Left ventricle myocardium inferior (tissue), 1 donor: ENCODE data around the gene SLC13A1. TPM values are rescaled to one million over a fixed set of nuclear protein-coding genes. Genes with fewer than 3 reads are reported as not detected.

Experiments
- DNase-seq: peaks from one replicate; pipeline ENCODE4 v3.0.0-alpha.2; 2020
- H3K27ac ChIP-seq: fragments of 200-600 bp; replicated peaks from 2 replicates; pipeline ENCODE4 v1.8.0; 2021
- H3K27me3 ChIP-seq: fragments of 200-600 bp; 2 replicates; pipeline ENCODE4 v1.8.0; 2021; ENCODE audit warnings: low read depth
- H3K36me3 ChIP-seq: fragments of 200-600 bp; 2 replicates; pipeline ENCODE4 v1.8.0; 2021
- H3K4me1 ChIP-seq: fragments of 200-600 bp; 2 replicates; pipeline ENCODE4 v1.8.0; 2021
- H3K4me3 ChIP-seq: fragments of 200-600 bp; 2 replicates; pipeline ENCODE4 v1.8.0; 2021; ENCODE audit warnings: mild to moderate bottlenecking, moderate library complexity
- H3K9me3 ChIP-seq: fragments of 200-600 bp; replicated peaks from 2 replicates; pipeline ENCODE4 v1.8.0; 2021
- intact Hi-C: fragments of 100-400 bp; cut with micrococcal nuclease; formaldehyde crosslinking; loops from one replicate; pipeline ENCODE4 v1.11.0; 2022
- total RNA-seq: library from RNA; stranded (reverse); fragmentation: NEBNext Ultra II Directional; extraction: Animal tissue kit (Norgen Biotek cat#: 25700); gene quantifications from one replicate; pipeline ENCODE4 v1.2.1, GENCODE V29; 2021
- TF ChIP-seq, protein P1 (sequence below): fragments of 200-600 bp; IDR thresholded peaks from 2 replicates; pipeline ENCODE4 v1.8.0; 2021; ENCODE audit warnings: antibody characterized with exemption, mild to moderate bottlenecking, borderline replicate concordance
- donor health status: DM: no; HTN: yes; CAD: no; lungs with severe emphysema.

Gene SLC13A1
- total RNA-seq, 1 donor from 2014 or later, result not detected

DNA sequence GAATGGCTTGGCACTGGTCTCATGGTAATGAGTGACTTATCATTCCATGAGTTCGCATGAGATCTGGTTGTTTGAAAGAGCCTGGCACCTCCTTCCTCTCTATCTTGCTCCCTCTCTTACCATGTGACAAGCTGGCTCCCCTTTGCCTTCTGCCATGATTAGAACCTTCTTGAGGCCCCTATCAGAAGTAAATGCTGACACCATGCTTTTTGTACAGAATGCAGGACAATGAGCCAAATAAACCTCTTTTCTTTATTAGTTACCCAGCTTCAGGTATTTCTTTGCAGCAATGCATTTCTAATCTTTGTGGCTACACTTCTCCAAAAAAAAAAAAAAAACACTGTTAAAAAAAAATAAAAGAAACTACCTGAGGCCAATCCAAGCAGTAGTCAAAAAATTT, 17.1 kb upstream of the SLC13A1 start:
- intact Hi-C loops, result no loop called here

GRCh38 chr7:123215350-123215749, 15.6 kb upstream of the SLC13A1 start:
- Histone ChIP-seq H3K9me3 (peaks cover 26% of the 10 kb centered on the region), H3K4me1 (no peaks in the 10 kb centered on the region), H3K27me3 (no peaks in the 10 kb centered on the region), H3K27ac (no peak overlapping the region), H3K36me3 (no peaks in the 10 kb centered on the region), H3K4me3 (no peak overlapping the region)
- TF ChIP-seq, protein P1, sequence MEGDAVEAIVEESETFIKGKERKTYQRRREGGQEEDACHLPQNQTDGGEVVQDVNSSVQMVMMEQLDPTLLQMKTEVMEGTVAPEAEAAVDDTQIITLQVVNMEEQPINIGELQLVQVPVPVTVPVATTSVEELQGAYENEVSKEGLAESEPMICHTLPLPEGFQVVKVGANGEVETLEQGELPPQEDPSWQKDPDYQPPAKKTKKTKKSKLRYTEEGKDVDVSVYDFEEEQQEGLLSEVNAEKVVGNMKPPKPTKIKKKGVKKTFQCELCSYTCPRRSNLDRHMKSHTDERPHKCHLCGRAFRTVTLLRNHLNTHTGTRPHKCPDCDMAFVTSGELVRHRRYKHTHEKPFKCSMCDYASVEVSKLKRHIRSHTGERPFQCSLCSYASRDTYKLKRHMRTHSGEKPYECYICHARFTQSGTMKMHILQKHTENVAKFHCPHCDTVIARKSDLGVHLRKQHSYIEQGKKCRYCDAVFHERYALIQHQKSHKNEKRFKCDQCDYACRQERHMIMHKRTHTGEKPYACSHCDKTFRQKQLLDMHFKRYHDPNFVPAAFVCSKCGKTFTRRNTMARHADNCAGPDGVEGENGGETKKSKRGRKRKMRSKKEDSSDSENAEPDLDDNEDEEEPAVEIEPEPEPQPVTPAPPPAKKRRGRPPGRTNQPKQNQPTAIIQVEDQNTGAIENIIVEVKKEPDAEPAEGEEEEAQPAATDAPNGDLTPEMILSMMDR, result no peak
- no peak for DNase-seq
- intact Hi-C loops, result no loop called here

More for the DNA sequence above, 17.1 kb upstream of the SLC13A1 start:
- no peak overlapping the region for H3K27ac ChIP-seq
- no peaks in the 10 kb centered on the region for H3K4me1 ChIP-seq
- TF ChIP-seq, protein P1, result no peak
- H3K36me3 ChIP-seq, result no peaks in the 10 kb centered on the region
- peaks cover 32% of the 10 kb centered on the region for H3K9me3 ChIP-seq
- DNase-seq, result no peak
- no peak overlapping the region for H3K4me3 ChIP-seq
- H3K27me3 ChIP-seq, result no peaks in the 10 kb centered on the region

GRCh38 chr7:123211545-123211944, 11.8 kb upstream of the SLC13A1 start:
- Histone ChIP-seq H3K9me3 (peaks cover 17% of the 10 kb centered on the region), H3K36me3 (no peaks in the 10 kb centered on the region), H3K27ac (no peak overlapping the region), H3K4me3 (no peak overlapping the region), H3K4me1 (peaks cover 8% of the 10 kb centered on the region), H3K27me3 (no peaks in the 10 kb centered on the region)
- intact Hi-C loops, result no loop called here
- TF ChIP-seq, protein P1, result no peak
- DNase-seq, result no peak

GRCh38 chr7:123210986-123211385, 11.2 kb upstream of the SLC13A1 start:
- Histone ChIP-seq H3K27me3 (no peaks in the 10 kb centered on the region), H3K4me3 (no peak overlapping the region), H3K9me3 (peaks cover 17% of the 10 kb centered on the region), H3K27ac (no peak overlapping the region), H3K4me1 (peaks cover 8% of the 10 kb centered on the region), H3K36me3 (no peaks in the 10 kb centered on the region)
- TF ChIP-seq, protein P1, result no peak
- intact Hi-C loops, result no loop called here
- no peak for DNase-seq

GRCh38 chr7:123209786-123210185, 10.0 kb upstream of the SLC13A1 start:
- Histone ChIP-seq H3K4me1 (peaks cover 10% of the 10 kb centered on the region), H3K36me3 (no peaks in the 10 kb centered on the region), H3K27ac (no peak overlapping the region), H3K9me3 (peaks cover 5% of the 10 kb centered on the region), H3K27me3 (no peaks in the 10 kb centered on the region), H3K4me3 (no peak overlapping the region)
- intact Hi-C loops, result no loop called here
- DNase-seq, result no peak
- TF ChIP-seq, protein P1, result no peak

DNA sequence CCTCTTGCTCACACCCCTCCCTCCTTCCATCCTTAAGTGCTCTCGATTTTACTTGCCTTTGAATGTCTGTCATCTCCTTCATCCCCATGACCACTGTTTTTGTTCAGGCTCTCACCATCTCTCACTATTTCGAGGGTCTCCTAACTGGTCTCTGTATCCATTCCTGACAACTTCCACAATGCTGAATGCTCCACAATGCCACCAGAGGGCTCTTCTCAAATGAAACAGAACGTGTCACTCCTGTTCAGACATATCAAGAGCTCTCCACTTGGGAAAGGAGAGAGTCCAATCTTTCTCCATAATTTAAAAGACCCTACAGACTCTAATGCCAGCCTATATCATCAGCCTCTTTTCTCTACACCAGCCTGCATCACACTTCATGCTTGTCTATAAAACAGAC, 9.0 kb upstream of the SLC13A1 start:
- no peaks in the 10 kb centered on the region for H3K27me3 ChIP-seq
- no peak overlapping the region for H3K4me3 ChIP-seq
- intact Hi-C loops, result no loop called here
- no peaks in the 10 kb centered on the region for H3K36me3 ChIP-seq
- no peak overlapping the region for H3K27ac ChIP-seq
- H3K4me1 ChIP-seq, result peaks cover 17% of the 10 kb centered on the region
- DNase-seq, result no peak
- TF ChIP-seq, protein P1, result peak; percentile 51
- H3K9me3 ChIP-seq, result no peaks in the 10 kb centered on the region
